Measurements from ENCODE around the gene GAK. TPM values are rescaled to one million over a fixed set of nuclear protein-coding genes. Genes with fewer than 3 reads are reported as not detected.

GAK gene
- total and polyA plus RNA-seq, 10 donors = 112 to 249 (median 190) TPM

GRCh38 chr4:804804-805203 is 127.3 kb downstream of the GAK start:
- intact Hi-C loops (cut with DNase I; ENCODE audit: low total_unique reads) = no loop called here
- Histone ChIP-seq H3K4me3 (no peak overlapping the region), H3K36me3 (no peaks in the 10 kb centered on the region), H3K27ac (no peak overlapping the region), H3K27me3 (replicated peaks in 1 of 7) (peaks cover 0 to 20% (median 0%) of the 10 kb centered on the region in 7 donors), H3K4me1 (peaks cover 0 to 8% (median 0%) of the 10 kb centered on the region in 6 donors), H3K9me3 (peaks cover 0 to 6% (median 0%) of the 10 kb centered on the region in 8 donors)
- no peak for TF ChIP-seq POLR2A (IDR thresholded peaks at IDR 0.05)
- TF ChIP-seq, protein P1, sequence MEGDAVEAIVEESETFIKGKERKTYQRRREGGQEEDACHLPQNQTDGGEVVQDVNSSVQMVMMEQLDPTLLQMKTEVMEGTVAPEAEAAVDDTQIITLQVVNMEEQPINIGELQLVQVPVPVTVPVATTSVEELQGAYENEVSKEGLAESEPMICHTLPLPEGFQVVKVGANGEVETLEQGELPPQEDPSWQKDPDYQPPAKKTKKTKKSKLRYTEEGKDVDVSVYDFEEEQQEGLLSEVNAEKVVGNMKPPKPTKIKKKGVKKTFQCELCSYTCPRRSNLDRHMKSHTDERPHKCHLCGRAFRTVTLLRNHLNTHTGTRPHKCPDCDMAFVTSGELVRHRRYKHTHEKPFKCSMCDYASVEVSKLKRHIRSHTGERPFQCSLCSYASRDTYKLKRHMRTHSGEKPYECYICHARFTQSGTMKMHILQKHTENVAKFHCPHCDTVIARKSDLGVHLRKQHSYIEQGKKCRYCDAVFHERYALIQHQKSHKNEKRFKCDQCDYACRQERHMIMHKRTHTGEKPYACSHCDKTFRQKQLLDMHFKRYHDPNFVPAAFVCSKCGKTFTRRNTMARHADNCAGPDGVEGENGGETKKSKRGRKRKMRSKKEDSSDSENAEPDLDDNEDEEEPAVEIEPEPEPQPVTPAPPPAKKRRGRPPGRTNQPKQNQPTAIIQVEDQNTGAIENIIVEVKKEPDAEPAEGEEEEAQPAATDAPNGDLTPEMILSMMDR (IDR thresholded peaks at IDR 0.05 in 8 of 11, conservative IDR thresholded peaks at IDR 0.05 in 3 of 11) = no peak
- TF ChIP-seq POLR2AphosphoS5 (IDR thresholded peaks at IDR 0.05) = no peak
- no peak for DNase-seq
- WGBS, 5 donors = 81 to 90% (median 85%) methylated on average over 34 to 44 of the region's 44 CpGs

GRCh38 chr4:803884-804283 is 128.2 kb downstream of the GAK start:
- H3K4me3 ChIP-seq = no peak overlapping the region
- H3K4me1 ChIP-seq = peaks cover 0 to 8% (median 0%) of the 10 kb centered on the region in 6 donors
- H3K36me3 ChIP-seq = no peaks in the 10 kb centered on the region
- DNase-seq = no peak
- 89 to 96% (median 94%) methylated on average over 13 of the region's 13 CpGs for WGBS, 5 donors
- TF ChIP-seq POLR2AphosphoS5 (IDR thresholded peaks at IDR 0.05) (no peak), POLR2A (IDR thresholded peaks at IDR 0.05) (no peak)
- TF ChIP-seq, protein P1 (IDR thresholded peaks at IDR 0.05 in 8 of 11, conservative IDR thresholded peaks at IDR 0.05 in 3 of 11) = no peak
- intact Hi-C loops (cut with DNase I; ENCODE audit: low total_unique reads) = no loop called here
- H3K27ac ChIP-seq = no peak overlapping the region
- peaks cover 0 to 20% (median 0%) of the 10 kb centered on the region in 7 donors for H3K27me3 ChIP-seq (replicated peaks in 1 of 7)
- H3K9me3 ChIP-seq = peaks cover 0 to 6% (median 0%) of the 10 kb centered on the region in 8 donors

GRCh38 chr4:801436-802124 is 130.5 kb downstream of the GAK start:
- Histone ChIP-seq H3K36me3 (no peaks in the 10 kb centered on the region), H3K4me1 (no peaks in the 10 kb centered on the region), H3K27ac (no peak overlapping the region), H3K4me3 (no peak overlapping the region), H3K27me3 (replicated peaks in 1 of 7) (peaks cover 0 to 29% (median 0%) of the 10 kb centered on the region in 7 donors), H3K9me3 (peaks cover 0 to 6% (median 0%) of the 10 kb centered on the region in 8 donors)
- TF ChIP-seq POLR2A (IDR thresholded peaks at IDR 0.05) (no peak), POLR2AphosphoS5 (IDR thresholded peaks at IDR 0.05) (no peak)
- TF ChIP-seq, protein P1 (IDR thresholded peaks at IDR 0.05 in 8 of 11, conservative IDR thresholded peaks at IDR 0.05 in 3 of 11) = no peak
- peak; percentile 12 for DNase-seq
- WGBS, 5 donors = 88 to 90% (median 90%) methylated on average over 13 of the region's 13 CpGs
- intact Hi-C loops (cut with DNase I; ENCODE audit: low total_unique reads) = no loop called here

Other genes with a start within 250 kb of the GAK start
- gene SLC49A3, start 243.2 kb downstream of the GAK start, total RNA-seq = 10 to 100 TPM; 11.2 to 28.8 (median 21.2) TPM
- 10 to 100 TPM in 2 of 3 donors, 1 to 10 TPM in 1; 5.6 to 19.3 (median 11.7) TPM for gene SLC49A3, start 243.2 kb downstream of the GAK start, polyA plus RNA-seq
- gene PCGF3, start 226.5 kb downstream of the GAK start, total RNA-seq = 100 to 1,000 TPM in 1 of 7 donors, 10 to 100 TPM in 6; 52.0 to 102 (median 80.3) TPM
- gene PCGF3, start 226.5 kb downstream of the GAK start, polyA plus RNA-seq = 10 to 100 TPM; 29.7 to 84.2 (median 53.3) TPM
- gene CPLX1, start 106.2 kb downstream of the GAK start, total RNA-seq = 10 to 100 TPM in 4 of 7 donors, 1 to 10 TPM in 3; 1.3 to 20.7 (median 12.4) TPM
- gene CPLX1, start 106.2 kb downstream of the GAK start, polyA plus RNA-seq = 10 to 100 TPM in 2 of 3 donors, 1 to 10 TPM in 1; 5.1 to 12.3 (median 10.7) TPM
- gene TMEM175, start 144 bp upstream of the GAK start, total RNA-seq = 10 to 100 TPM; 38.2 to 76.8 (median 56.6) TPM
- 10 to 100 TPM; 59.4 to 83.9 (median 78.6) TPM for gene TMEM175, start 144 bp upstream of the GAK start, polyA plus RNA-seq
- 10 to 100 TPM; 13.6 to 26.3 (median 17.0) TPM for gene DGKQ, start 41.3 kb upstream of the GAK start, total RNA-seq
- gene DGKQ, start 41.3 kb upstream of the GAK start, polyA plus RNA-seq = 10 to 100 TPM in 1 of 3 donors, 1 to 10 TPM in 2; 6.3 to 15.4 (median 9.3) TPM
- 10 to 100 TPM; 18.3 to 58.3 (median 37.9) TPM for gene IDUA, start 54.7 kb upstream of the GAK start, total RNA-seq
- 10 to 100 TPM; 11.5 to 26.5 (median 19.1) TPM for gene IDUA, start 54.7 kb upstream of the GAK start, polyA plus RNA-seq
- gene SLC26A1, start 61.1 kb upstream of the GAK start, total RNA-seq = under 1 TPM in 6 of 7 donors, not detected in 1; 0.07 to 0.68 (median 0.19) TPM
- gene SLC26A1, start 61.1 kb upstream of the GAK start, polyA plus RNA-seq = under 1 TPM; 0.24 to 0.48 (median 0.30) TPM
- gene FGFRL1, start 79.3 kb upstream of the GAK start, total RNA-seq = 10 to 100 TPM in 5 of 7 donors, 1 to 10 TPM in 2; 7.9 to 20.6 (median 13.2) TPM
- gene FGFRL1, start 79.3 kb upstream of the GAK start, polyA plus RNA-seq = 1 to 10 TPM; 1.4 to 4.6 (median 1.5) TPM
- 1 to 10 TPM in 5 of 7 donors, under 1 TPM in 2; 0.46 to 5.6 (median 2.3) TPM for gene RNF212, start 181.2 kb upstream of the GAK start, total RNA-seq
- gene RNF212, start 181.2 kb upstream of the GAK start, polyA plus RNA-seq = 1 to 10 TPM; 1.8 to 3.5 (median 2.0) TPM
- gene SPON2, start 240.3 kb upstream of the GAK start, total RNA-seq = 10 to 100 TPM; 15.5 to 51.3 (median 43.7) TPM
- 10 to 100 TPM in 2 of 3 donors, 1 to 10 TPM in 1; 8.3 to 29.8 (median 11.7) TPM for gene SPON2, start 240.3 kb upstream of the GAK start, polyA plus RNA-seq

All from spleen (tissue), 11 donors.